ENCODE results near the gene ANKRD55.
"Not testable (repeated sequence)": the region's sequence is repeated elsewhere in the genome, so short reads cannot be mapped to it uniquely, and the experiment has no call there.

ANKRD55 gene

DNA sequence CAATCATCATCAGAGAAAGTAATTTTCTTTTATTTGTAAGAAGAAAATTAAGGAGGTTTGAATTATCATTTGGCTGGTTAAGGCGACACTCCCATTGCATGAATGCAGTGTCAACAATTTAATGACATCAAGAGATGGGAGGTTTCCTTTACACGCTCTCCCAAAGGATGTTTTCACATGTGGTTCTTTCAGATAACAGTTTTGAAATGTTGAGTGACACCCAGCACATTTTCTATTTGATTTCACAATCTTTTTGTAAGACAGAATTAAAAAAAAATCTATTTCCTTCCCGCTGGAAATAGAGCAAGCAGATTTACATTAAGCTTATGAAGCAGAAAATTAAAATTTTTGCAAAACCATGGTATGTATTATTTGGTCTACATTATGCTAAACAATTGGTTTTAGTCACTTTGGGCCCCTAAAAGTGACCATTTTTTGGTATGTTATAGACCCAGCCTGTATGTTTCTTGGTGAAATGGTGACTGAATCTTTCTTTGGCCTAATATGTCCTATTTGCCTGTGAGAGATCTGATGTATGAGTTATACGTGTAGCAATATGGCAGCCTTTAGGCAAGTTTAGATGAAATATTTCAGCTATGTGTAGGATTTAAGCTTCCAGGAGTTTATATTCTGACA lies 18.9 kb upstream of the ANKRD55 start:
- peak; percentile 30 for DNase-seq

- DNase-seq, result no peak
Observed at GRCh38 chr5:56251440-56251839, 18.3 kb upstream of the ANKRD55 start.

DNA sequence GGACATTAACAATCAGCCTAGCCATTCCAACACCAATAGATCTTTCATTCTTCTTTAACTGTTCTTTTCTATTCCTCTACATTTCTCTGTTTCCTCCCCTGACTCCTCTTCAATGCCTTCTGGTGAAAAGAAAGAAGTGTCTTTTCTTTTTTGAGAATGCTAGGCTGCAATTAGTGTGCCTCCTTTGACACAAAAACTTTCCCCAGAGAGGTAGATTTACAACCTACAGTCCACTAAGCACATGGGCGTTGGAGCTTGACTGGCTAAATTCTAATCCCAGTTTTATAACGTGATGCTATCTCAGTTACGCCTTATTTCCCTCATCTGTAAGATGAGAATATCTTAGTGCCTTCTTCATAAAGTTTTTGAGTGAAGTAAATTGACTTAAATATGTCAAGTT lies 16.9 kb upstream of the ANKRD55 start:
- no peak for DNase-seq

DNA sequence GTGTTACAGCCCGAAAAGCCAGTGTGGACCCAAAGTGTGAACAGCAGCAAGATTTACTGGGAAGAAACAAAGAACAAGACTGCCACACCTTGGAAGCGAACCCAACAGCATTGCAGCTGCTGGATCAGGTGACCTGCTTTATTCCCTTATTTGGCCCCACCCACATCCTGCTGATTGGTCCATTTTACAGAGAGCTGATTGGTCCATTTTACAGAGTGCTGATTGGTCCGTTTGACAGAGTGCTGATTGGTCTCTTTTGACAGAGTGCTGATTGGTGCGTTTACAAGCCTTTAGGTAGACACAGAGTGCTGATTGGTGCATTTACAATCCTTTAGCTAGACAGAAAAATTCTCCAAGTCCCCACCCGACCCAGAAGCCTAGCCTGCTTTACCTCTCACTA lies 16.0 kb upstream of the ANKRD55 start:
- DNase-seq, result not testable (repeated sequence)

DNA sequence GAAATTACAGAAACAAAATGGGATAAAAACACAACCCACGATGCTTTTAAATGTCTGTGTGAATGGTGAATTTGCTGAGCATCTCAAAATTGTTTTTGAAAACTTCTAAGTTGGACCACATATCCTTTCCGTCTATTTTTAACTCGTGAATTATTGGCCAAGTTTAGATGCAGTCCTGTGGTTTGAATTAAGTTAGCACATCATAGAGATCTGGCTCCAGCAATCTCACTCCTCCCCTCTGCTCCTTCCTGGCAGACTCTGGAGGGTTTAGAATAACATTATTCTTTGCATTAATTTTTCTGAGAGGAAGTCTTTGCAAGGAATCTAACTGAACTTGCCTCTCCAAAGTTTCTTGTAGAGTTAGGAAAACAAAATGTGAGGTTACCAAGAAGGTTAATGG lies 14.5 kb upstream of the ANKRD55 start:
- DNase-seq, result no peak

GRCh38 chr5:56246769-56247168 lies 13.6 kb upstream of the ANKRD55 start:
- no peak for DNase-seq

- no peak for DNase-seq
Observed at GRCh38 chr5:56245481-56245880, 12.4 kb upstream of the ANKRD55 start.

- DNase-seq, result no peak
Observed at GRCh38 chr5:56244627-56245026, 11.5 kb upstream of the ANKRD55 start.

GRCh38 chr5:56242271-56242670 lies 9.1 kb upstream of the ANKRD55 start:
- not testable (repeated sequence) for DNase-seq

DNA sequence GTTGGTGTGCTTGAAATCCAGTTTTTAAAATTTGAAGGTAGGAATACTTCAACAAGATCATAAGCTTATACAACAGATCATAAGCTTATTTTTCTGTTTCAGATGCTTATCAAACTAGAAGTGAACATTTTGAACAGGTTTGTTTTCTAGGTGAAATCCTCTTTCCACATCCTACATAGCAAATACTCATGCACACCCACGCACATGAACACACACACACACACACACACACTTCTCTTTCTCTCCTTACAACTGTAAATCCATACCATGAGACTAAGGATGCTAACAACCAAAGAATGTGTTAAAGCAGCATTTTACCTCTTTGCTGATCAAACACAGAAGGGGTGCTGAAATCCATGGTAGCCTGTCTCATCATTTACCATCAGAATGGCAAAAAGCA lies 592 bp downstream of the ANKRD55 start:
- DNase-seq, result no peak

DNA sequence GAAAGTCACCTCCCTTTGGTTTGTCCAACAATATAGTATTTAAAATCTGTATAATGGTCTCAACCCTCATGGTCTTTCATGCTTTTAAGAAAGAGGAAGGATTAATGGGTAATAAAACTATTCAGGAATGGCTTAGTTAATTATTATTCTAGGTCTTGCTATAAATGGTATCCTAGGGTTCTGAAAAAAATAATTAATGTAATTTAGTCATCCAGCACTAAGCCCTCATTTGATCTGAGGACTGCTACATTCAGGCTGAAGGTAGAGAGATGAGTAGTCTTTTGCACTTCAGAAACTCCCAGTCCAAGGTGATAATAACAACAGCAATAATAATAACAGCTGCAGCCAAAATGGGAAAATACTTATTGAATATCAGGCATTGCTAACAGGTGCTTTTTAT lies 2.6 kb downstream of the ANKRD55 start:
- DNase-seq, result no peak

GRCh38 chr5:56229111-56229510 lies 4.0 kb downstream of the ANKRD55 start:
- DNase-seq, result no peak

- no peak for DNase-seq
Observed at GRCh38 chr5:56228631-56229030, 4.5 kb downstream of the ANKRD55 start.

- DNase-seq, result no peak
Observed at GRCh38 chr5:56227691-56228090, 5.4 kb downstream of the ANKRD55 start.

GRCh38 chr5:56223298-56223697 lies 9.8 kb downstream of the ANKRD55 start:
- not testable (repeated sequence) for DNase-seq

GRCh38 chr5:56221601-56222000 lies 11.5 kb downstream of the ANKRD55 start:
- DNase-seq, result not testable (repeated sequence)

DNA sequence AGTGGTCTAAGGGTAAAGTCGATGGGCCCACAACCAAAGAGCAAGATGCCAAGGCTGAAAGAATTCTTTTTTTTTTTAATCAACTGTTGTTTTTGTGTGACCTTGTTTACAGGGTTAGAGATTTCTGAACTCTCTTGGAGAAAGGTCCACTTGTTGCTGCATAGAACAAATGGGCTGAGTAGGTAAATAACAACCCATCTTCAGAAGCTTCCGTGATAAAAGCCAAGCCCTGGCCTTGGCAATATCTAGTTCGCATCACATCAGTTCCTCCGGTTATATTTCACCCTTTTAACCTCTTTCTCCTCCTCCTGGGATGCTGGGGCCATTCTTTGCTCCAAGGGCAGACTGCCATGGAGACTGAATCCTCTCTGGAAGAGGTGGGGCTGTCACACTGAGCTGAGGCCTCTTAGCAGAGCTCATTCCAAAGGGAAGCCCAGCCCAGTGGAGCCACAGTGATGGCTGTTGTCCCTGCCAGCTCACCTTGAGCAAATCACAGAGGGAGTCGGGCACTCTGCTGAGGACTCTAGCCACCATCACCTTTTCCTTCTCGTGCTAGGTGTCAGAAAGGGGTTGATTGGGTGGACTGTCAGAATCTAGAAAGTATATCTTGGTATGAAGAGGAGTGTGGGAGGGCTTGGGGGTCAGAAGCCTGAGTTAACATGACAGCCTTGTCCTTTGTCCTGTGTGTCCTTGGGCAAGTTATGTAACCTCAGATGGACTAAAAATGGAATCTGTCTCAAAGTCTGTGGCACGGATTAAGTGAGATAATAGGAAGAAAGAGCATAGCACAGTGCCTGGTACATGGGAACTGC lies 17.9 kb downstream of the ANKRD55 start:
- DNase-seq, result no peak

DNA sequence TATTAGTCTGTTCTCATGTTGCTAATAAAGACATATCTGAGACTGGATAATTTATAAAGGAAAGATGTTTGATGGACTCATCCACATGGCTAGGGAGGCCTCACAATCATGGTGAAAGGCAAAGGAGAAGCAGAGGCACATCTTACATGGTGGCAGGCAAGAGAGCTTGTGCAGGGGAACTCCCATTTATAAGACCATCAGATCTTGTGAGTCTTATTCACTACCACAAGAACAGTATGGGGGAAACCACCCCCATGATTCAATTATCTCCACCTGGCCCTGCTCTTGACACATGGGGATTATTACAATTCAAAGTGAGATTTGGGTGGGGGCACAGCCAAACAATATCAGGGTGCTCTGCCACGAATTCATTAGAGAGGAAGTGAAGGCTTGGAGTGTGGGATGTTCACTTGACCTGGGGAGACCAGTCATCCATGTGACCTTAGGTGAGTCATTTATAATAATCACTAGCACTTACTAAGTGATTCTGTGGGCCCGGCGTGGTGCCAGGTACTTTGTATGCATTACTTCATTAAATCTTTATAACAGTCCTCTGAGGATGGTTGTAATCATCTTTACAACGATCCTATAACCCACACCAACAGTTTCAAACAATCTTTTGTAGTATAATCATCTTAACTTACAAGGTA lies 19.1 kb downstream of the ANKRD55 start:
- DNase-seq, result not testable (repeated sequence)

DNA sequence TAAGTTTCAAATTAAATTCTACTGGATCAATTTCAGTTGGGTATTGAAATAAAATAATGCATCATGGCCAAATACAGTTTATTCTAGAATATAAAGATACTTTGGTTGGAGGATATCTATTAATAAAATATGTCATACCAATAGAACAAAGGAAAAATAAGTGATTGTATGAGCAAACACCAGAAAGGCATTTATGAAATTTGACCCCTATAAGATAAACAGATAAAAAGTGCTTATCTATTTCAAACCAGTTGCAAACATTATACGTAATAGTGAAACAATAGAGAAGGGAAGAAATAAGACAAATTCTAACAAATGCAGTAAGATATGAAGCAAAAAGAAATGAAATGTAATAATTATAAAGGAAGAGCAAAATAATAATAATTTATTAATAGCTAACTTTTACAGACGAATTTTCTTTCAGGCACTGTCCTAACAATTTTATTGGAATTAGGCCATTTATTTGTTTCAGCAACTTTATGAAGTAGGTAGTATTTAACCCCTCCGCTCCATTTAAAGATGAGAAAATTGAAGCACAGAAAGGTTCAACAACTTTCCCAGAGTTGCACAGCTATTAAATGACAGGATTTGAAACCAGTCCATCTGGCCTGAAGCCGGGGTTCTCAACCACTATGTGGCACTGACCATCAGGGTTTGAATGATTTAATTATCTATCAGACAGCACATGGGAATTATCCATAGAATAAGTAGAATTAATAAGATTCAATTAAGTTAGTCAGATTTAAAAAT lies 20.8 kb downstream of the ANKRD55 start:
- no peak for DNase-seq

GRCh38 chr5:56211298-56211865 lies 21.7 kb downstream of the ANKRD55 start:
- no peak for DNase-seq

DNA sequence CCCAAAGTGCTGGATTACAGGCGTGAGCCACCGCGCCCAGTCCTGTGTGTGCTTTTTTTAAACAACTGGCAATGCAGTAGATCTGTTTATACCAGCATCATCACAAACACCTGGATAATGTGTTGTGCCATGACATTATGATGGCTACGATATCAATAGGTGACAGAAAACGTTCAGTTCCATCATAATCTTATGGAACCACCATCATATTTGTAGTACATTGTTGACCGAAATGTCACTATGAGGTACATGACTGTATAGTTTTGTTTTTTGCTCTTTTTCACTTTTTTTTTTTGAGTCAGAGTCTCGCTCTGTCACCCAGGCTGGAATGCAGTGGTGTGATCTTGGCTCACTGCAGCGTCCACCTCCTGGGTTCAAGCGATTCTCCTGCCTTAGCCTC lies 24.4 kb downstream of the ANKRD55 start:
- no peak for DNase-seq

- DNase-seq, result no peak
Observed at GRCh38 chr5:56207537-56207936, 25.6 kb downstream of the ANKRD55 start.

All from suppressor macrophage treated with lipopolysaccharide for 4 hours (primary cell).